ENCODE measurements around the gene CNGB1.

DNA sequence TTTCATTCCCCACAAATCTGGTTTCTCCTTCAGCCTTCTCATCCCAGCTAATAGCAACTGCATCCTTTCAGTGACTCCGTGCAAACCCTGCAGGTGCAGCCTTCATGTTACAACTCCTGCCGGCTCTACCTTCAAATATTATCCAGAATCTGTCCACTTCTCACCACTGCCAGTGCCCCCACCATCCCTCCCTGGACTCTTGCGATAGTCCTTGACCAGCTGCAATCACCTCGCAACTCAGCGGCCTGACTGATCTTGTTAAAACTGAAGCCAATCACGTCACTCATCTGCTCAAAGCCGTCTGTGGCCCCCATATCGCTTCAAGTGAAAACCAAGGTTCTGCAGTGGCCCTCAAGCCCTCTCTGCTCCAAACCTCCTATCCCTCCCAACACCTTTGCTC is 125.8 kb downstream of the CNGB1 start:
- TF ChIP-seq, protein P1, sequence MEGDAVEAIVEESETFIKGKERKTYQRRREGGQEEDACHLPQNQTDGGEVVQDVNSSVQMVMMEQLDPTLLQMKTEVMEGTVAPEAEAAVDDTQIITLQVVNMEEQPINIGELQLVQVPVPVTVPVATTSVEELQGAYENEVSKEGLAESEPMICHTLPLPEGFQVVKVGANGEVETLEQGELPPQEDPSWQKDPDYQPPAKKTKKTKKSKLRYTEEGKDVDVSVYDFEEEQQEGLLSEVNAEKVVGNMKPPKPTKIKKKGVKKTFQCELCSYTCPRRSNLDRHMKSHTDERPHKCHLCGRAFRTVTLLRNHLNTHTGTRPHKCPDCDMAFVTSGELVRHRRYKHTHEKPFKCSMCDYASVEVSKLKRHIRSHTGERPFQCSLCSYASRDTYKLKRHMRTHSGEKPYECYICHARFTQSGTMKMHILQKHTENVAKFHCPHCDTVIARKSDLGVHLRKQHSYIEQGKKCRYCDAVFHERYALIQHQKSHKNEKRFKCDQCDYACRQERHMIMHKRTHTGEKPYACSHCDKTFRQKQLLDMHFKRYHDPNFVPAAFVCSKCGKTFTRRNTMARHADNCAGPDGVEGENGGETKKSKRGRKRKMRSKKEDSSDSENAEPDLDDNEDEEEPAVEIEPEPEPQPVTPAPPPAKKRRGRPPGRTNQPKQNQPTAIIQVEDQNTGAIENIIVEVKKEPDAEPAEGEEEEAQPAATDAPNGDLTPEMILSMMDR (IDR thresholded peaks at IDR 0.05) = no peak
- no peak for TF ChIP-seq POLR2A (IDR thresholded peaks at IDR 0.05)

Measured in ovary (tissue), 3 donors.